ENCODE measurements around the gene TYSND1.
"Not testable (repeated sequence)": the region's sequence is repeated elsewhere in the genome, so short reads cannot be mapped to it uniquely, and the experiment has no call there.

The TYSND1 gene

GRCh38 chr10:70162892-70163201 is 16.3 kb upstream of the TYSND1 start:
- no peak for DNase-seq

GRCh38 chr10:70162151-70162891 is 15.8 kb upstream of the TYSND1 start:
- DNase-seq, result no peak

GRCh38 chr10:70160798-70161197 is 14.3 kb upstream of the TYSND1 start:
- DNase-seq, result no peak

GRCh38 chr10:70159366-70159765 is 12.9 kb upstream of the TYSND1 start:
- DNase-seq, result not testable (repeated sequence)

- DNase-seq, result no peak
These were observed 11.6 kb upstream of the TYSND1 start for GRCh38 chr10:70158113-70158512.

- DNase-seq, result no peak
These were observed 8.8 kb upstream of the TYSND1 start for GRCh38 chr10:70155255-70155838.

- no peak for DNase-seq
These were observed 2.0 kb upstream of the TYSND1 start for GRCh38 chr10:70148516-70148915.

GRCh38 chr10:70147259-70147625 is 742 bp upstream of the TYSND1 start:
- no peak for DNase-seq

GRCh38 chr10:70145666-70146488 is 623 bp downstream of the TYSND1 start:
- no peak for DNase-seq

- no peak for DNase-seq
These were observed 1.3 kb downstream of the TYSND1 start for GRCh38 chr10:70145166-70145665.

- DNase-seq, result no peak
These were observed 2.0 kb downstream of the TYSND1 start for GRCh38 chr10:70144372-70145110.

GRCh38 chr10:70142555-70142954 is 3.9 kb downstream of the TYSND1 start:
- DNase-seq, result no peak

GRCh38 chr10:70140297-70140696 is 6.2 kb downstream of the TYSND1 start:
- DNase-seq, result no peak

- DNase-seq, result no peak
These were observed 6.6 kb downstream of the TYSND1 start for GRCh38 chr10:70139997-70140250.

- no peak for DNase-seq
These were observed 7.1 kb downstream of the TYSND1 start for GRCh38 chr10:70139151-70139996.

- no peak for DNase-seq
These were observed 8.3 kb downstream of the TYSND1 start for GRCh38 chr10:70137927-70138883.

- no peak for DNase-seq
These were observed 9.4 kb downstream of the TYSND1 start for GRCh38 chr10:70137135-70137534.

GRCh38 chr10:70135684-70136083 is 10.8 kb downstream of the TYSND1 start:
- DNase-seq, result no peak

GRCh38 chr10:70135046-70135445 is 11.5 kb downstream of the TYSND1 start:
- no peak for DNase-seq

GRCh38 chr10:70132098-70133029 is 14.1 kb downstream of the TYSND1 start, which contains the start of gene AIFM2:
AIFM2 (minus strand) TSS chr10:70132825; CDS start chr10:70124084, 8,741 bp downstream.
- peak; percentile 23 for DNase-seq

Measured in DMS79 treated with DMSO at 0.1 percent for 48 hours (cell line).